ENCODE data around the gene DCLK2.

Gene DCLK2

GRCh38 chr4:150078041-150078578, at the start of gene DCLK2:
DCLK2 (plus strand) TSS chr4:150078445; CDS start chr4:150079028, 583 bp downstream.
- no peak for DNase-seq (ENCODE audit: low read depth in 2 of 2, low spot score in 1 of 2)

GRCh38 chr4:150032541-150032940, 45.7 kb upstream of the DCLK2 start:
- DNase-seq (ENCODE audit: low read depth in 2 of 2, low spot score in 1 of 2) = no peak

GRCh38 chr4:150033081-150033480, 45.2 kb upstream of the DCLK2 start:
- DNase-seq (ENCODE audit: low read depth in 2 of 2, low spot score in 1 of 2) = no peak

GRCh38 chr4:150033901-150034300, 44.3 kb upstream of the DCLK2 start:
- DNase-seq (ENCODE audit: low read depth in 2 of 2, low spot score in 1 of 2) = no peak

GRCh38 chr4:150037251-150037856, 40.9 kb upstream of the DCLK2 start:
- no peak for DNase-seq (ENCODE audit: low read depth in 2 of 2, low spot score in 1 of 2)

GRCh38 chr4:150038335-150039076, 39.7 kb upstream of the DCLK2 start:
- no peak for DNase-seq (ENCODE audit: low read depth in 2 of 2, low spot score in 1 of 2)

- DNase-seq (ENCODE audit: low read depth in 2 of 2, low spot score in 1 of 2) = no peak
These were observed 38.7 kb upstream of the DCLK2 start for GRCh38 chr4:150039274-150040127.

- no peak for DNase-seq (ENCODE audit: low read depth in 2 of 2, low spot score in 1 of 2)
These were observed 33.7 kb upstream of the DCLK2 start for GRCh38 chr4:150044517-150044916.

- DNase-seq (ENCODE audit: low read depth in 2 of 2, low spot score in 1 of 2) = no peak
These were observed 32.8 kb upstream of the DCLK2 start for GRCh38 chr4:150045410-150045809.

GRCh38 chr4:150046728-150047217, 31.5 kb upstream of the DCLK2 start:
- DNase-seq (ENCODE audit: low read depth in 2 of 2, low spot score in 1 of 2) = no peak

GRCh38 chr4:150047546-150047945, 30.7 kb upstream of the DCLK2 start:
- DNase-seq (ENCODE audit: low read depth in 2 of 2, low spot score in 1 of 2) = no peak

GRCh38 chr4:150049682-150050081, 28.6 kb upstream of the DCLK2 start:
- no peak for DNase-seq (ENCODE audit: low read depth in 2 of 2, low spot score in 1 of 2)

GRCh38 chr4:150050566-150050965, 27.7 kb upstream of the DCLK2 start:
- no peak for DNase-seq (ENCODE audit: low read depth in 2 of 2, low spot score in 1 of 2)

GRCh38 chr4:150051111-150051510, 27.1 kb upstream of the DCLK2 start:
- DNase-seq (ENCODE audit: low read depth in 2 of 2, low spot score in 1 of 2) = no peak

GRCh38 chr4:150055467-150055866, 22.8 kb upstream of the DCLK2 start:
- no peak for DNase-seq (ENCODE audit: low read depth in 2 of 2, low spot score in 1 of 2)

GRCh38 chr4:150056569-150056968, 21.7 kb upstream of the DCLK2 start:
- DNase-seq (ENCODE audit: low read depth in 2 of 2, low spot score in 1 of 2) = no peak

GRCh38 chr4:150061086-150061776, 17.0 kb upstream of the DCLK2 start:
- DNase-seq (ENCODE audit: low read depth in 2 of 2, low spot score in 1 of 2) = no peak

- no peak for DNase-seq (ENCODE audit: low read depth in 2 of 2, low spot score in 1 of 2)
These were observed 15.1 kb upstream of the DCLK2 start for GRCh38 chr4:150063128-150063527.

- no peak for DNase-seq (ENCODE audit: low read depth in 2 of 2, low spot score in 1 of 2)
These were observed 12.5 kb upstream of the DCLK2 start for GRCh38 chr4:150065740-150066139.

GRCh38 chr4:150067859-150068258, 10.4 kb upstream of the DCLK2 start:
- DNase-seq (ENCODE audit: low read depth in 2 of 2, low spot score in 1 of 2) = no peak

Data from stimulated activated CD8-positive, alpha-beta memory T cell treated with anti-CD3 and anti-CD28 coated beads, Interleukin-4, amount 100 ng/mL, for 4 hours (primary cell).